Measurements from ENCODE around the gene BTBD9. TPM values are rescaled to one million over a fixed set of nuclear protein-coding genes. Genes with fewer than 3 reads are reported as not detected.

BTBD9 gene
- polyA plus RNA-seq, 2 of the 4 experiments (the other 2 are of a cell fraction), result 2.3 to 4.6 TPM

DNA sequence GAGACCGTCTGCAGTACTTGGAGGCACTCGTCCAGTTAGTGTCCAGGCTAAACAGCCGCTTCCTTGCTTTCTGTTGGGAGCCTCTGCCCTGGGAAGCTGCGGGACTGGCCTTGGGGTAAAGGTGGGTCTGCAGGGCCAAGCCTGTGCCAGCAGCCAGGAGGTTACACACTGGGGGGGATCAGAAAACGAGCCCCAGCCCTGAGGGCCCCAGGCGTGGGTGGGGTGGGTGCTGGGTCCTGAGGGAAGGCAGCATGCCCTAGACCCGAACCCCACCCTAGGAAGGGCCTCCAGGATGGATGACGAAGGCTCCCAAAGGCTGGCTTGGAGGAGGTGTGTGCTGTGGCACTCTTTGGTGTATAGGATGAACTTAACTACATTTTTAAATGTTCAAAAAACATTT, 485.0 kb downstream of the BTBD9 start:
- CTCF ChIA-PET, result no interaction called here
- POLR2A ChIA-PET, result no interaction called here
- ATAC-seq, result no peak

DNA sequence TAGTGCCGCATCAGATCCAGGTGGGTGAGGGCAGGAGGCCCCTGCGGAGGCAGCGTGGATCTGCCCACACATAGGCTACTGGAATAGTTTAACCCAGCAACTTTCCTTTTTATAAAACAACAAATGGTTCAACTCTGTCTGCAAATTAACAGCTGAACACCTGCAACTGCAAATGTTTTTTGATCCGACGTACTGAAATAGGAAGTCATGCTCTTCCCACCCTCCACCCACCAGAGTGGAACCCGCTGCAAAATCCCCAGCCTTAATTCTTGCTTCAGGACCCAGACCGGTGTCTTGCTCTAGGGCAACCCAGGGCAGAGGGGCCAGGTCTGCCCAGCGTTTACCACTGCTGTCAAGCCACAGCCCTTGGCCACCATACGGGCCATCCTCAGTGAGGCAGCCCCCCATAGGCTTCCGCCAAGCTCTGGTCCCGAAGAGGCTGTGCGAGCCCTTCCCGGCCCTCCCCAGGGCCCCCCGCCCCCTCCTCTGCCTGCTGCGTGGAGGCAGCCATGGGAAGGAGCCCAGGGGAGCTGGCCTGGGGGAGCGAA, 485.9 kb downstream of the BTBD9 start:
- FAIRE-seq (no peak), ATAC-seq (no peak), DNase-seq (ENCODE audit: low read depth in 1 of 2, low spot score in 1 of 2) (no peak)
- Histone ChIP-seq H3K9me3 (no peaks in the 10 kb centered on the region), H3K27ac (no peak overlapping the region), H3K4me2 (no peak overlapping the region), H3K4me1 (peaks cover 15% of the 10 kb centered on the region), H3K4me3 (no peak overlapping the region)
- TF ChIP-seq HOXB13 (CRISPR knock-in tag; IDR thresholded peaks at IDR 0.05; ENCODE audit: low read depth) (no peak), RAD21 (conservative IDR thresholded peaks at IDR 0.05 in 1 of 2, IDR thresholded peaks at IDR 0.05 in 1 of 2) (no peak), ZFP36 (IDR thresholded peaks at IDR 0.05; ENCODE audit: borderline replicate concordance, partially characterized antibody) (no peak), HEYL (CRISPR knock-in tag; IDR thresholded peaks at IDR 0.05) (no peak), MAFK (IDR thresholded peaks at IDR 0.05; ENCODE audit: partially characterized antibody) (no peak), CHD2 (IDR thresholded peaks at IDR 0.05; ENCODE audit: low read length, partially characterized antibody) (no peak), POLR2AphosphoS2 (conservative IDR thresholded peaks at IDR 0.05; ENCODE audit: low read length) (no peak), PBX3 (IDR thresholded peaks at IDR 0.05) (no peak), RARB (CRISPR knock-in tag; IDR thresholded peaks at IDR 0.05) (no peak)
- TF ChIP-seq, protein P1, sequence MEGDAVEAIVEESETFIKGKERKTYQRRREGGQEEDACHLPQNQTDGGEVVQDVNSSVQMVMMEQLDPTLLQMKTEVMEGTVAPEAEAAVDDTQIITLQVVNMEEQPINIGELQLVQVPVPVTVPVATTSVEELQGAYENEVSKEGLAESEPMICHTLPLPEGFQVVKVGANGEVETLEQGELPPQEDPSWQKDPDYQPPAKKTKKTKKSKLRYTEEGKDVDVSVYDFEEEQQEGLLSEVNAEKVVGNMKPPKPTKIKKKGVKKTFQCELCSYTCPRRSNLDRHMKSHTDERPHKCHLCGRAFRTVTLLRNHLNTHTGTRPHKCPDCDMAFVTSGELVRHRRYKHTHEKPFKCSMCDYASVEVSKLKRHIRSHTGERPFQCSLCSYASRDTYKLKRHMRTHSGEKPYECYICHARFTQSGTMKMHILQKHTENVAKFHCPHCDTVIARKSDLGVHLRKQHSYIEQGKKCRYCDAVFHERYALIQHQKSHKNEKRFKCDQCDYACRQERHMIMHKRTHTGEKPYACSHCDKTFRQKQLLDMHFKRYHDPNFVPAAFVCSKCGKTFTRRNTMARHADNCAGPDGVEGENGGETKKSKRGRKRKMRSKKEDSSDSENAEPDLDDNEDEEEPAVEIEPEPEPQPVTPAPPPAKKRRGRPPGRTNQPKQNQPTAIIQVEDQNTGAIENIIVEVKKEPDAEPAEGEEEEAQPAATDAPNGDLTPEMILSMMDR (IDR thresholded peaks at IDR 0.05), result no peak
- POLR2A ChIA-PET, result no interaction called here
- CTCF ChIA-PET, result no interaction called here
- 98% methylated on average over 6 of the region's 16 CpGs for WGBS (ENCODE audit: missing lambda C conversion rate)

More for the DNA sequence above, 485.0 kb downstream of the BTBD9 start:
- Histone ChIP-seq H3K4me3 (no peak overlapping the region), H3K4me2 (no peak overlapping the region), H3K4me1 (peaks cover 15% of the 10 kb centered on the region), H3K27ac (no peak overlapping the region), H3K9me3 (no peaks in the 10 kb centered on the region)
- WGBS (ENCODE audit: missing lambda C conversion rate), result 81% methylated on average over 6 of the region's 8 CpGs
- TF ChIP-seq TFCP2L1 (CRISPR knock-in tag; IDR thresholded peaks at IDR 0.05) (no peak), NPAS2 (CRISPR knock-in tag; IDR thresholded peaks at IDR 0.05; ENCODE audit: borderline replicate concordance) (no peak), MAX (IDR thresholded peaks at IDR 0.05) (no peak), JUN (IDR thresholded peaks at IDR 0.05) (no peak), CBX2 (IDR thresholded peaks at IDR 0.05; ENCODE audit: borderline replicate concordance, low read depth) (no peak), HOXB13 (CRISPR knock-in tag; IDR thresholded peaks at IDR 0.05; ENCODE audit: low read depth) (no peak)
- FAIRE-seq (no peak), DNase-seq (ENCODE audit: low read depth in 1 of 2, low spot score in 1 of 2) (no peak)

DNA sequence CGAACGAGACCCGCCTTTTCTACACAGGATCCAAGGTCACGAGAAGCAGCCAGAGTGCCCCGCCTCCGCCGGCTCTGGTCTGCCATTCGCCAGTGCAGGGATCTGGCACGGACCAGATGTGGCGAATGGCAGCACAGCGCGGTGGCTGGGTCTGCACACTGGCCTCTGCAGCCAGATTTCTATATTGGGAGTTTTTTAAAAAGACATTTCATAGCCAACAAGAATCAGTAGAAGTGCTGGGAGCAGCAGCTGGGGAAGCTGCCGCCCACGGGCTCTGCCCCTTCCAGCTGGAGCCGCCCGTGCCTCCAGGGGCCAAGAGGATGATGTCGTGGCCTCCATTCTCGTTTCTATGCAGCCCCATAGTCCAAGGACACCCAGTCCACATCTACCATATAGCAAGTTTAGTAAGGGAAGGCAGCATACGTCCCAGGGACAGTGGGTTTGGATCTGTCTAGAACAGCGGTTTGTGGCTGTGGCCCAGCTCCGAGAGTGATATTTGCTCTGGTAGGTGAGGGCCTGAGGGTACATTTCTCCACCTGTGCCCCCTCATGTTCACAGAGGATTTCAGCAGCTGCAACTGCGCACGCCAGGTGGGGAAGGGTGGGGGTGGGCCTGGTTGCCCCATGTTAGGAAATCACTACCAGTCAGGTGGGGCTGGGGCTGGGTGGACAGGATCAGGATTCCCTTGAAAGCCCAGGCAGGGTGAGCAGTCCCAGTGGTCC, 486.5 kb downstream of the BTBD9 start:
- ChIA-PET POLR2A (no interaction called here), CTCF (no interaction called here)
- no peak overlapping the region for H3K27ac ChIP-seq
- WGBS (ENCODE audit: missing lambda C conversion rate), result 96% methylated on average over 16 of the region's 23 CpGs
- no peak overlapping the region for H3K4me2 ChIP-seq
- no peak for FAIRE-seq
- no peaks in the 10 kb centered on the region for H3K9me3 ChIP-seq
- peaks cover 15% of the 10 kb centered on the region for H3K4me1 ChIP-seq
- DNase-seq (ENCODE audit: low read depth in 1 of 2, low spot score in 1 of 2), result no peak
- H3K4me3 ChIP-seq, result no peak overlapping the region
- no peak for TF ChIP-seq HOXB13 (CRISPR knock-in tag; IDR thresholded peaks at IDR 0.05; ENCODE audit: low read depth)
- TF ChIP-seq SMC3 (IDR thresholded peaks at IDR 0.05), result no peak
- TF ChIP-seq PHF8 (IDR thresholded peaks at IDR 0.05; ENCODE audit: borderline replicate concordance, low read depth), result no peak
- no peak for ATAC-seq

Measured in A549 (cell line).